Muscle layer of colon (tissue), 2 donors: ENCODE results near the gene KRABD2.

ENCODE experiments used
- H3K27ac ChIP-seq: one replicate; pipeline ENCODE4 v1.7.0; 2013; ENCODE audit warnings: low read depth, mild to moderate bottlenecking, low read length, moderate library complexity
- H3K27me3 ChIP-seq, 2 donors: one replicate each; pipeline ENCODE4 v1.7.0; 2013; ENCODE audit warnings: low read length in 2 of 2, mild to moderate bottlenecking in 2 of 2; ENCODE audit not compliant: insufficient read depth in 2 of 2, control insufficient read depth in 1 of 2
- H3K36me3 ChIP-seq: one replicate; pipeline ENCODE4 v1.7.0; 2013; ENCODE audit warnings: mild to moderate bottlenecking, low read length; ENCODE audit not compliant: insufficient read depth
- H3K4me1 ChIP-seq: one replicate; pipeline ENCODE4 v1.7.0; 2013; ENCODE audit warnings: mild to moderate bottlenecking, low read length; ENCODE audit not compliant: insufficient read depth
- H3K4me3 ChIP-seq, 2 donors: one replicate each; pipeline ENCODE4 v1.7.0; 2013; ENCODE audit warnings: low read length in 2 of 2, low read depth in 1 of 2, mild to moderate bottlenecking in 1 of 2, moderate library complexity in 1 of 2
- H3K9ac ChIP-seq: one replicate; pipeline ENCODE4 v1.7.0; 2013; ENCODE audit warnings: low read length
- H3K9me3 ChIP-seq: one replicate; pipeline ENCODE4 v1.7.0; 2013; ENCODE audit warnings: mild to moderate bottlenecking, low read length
- donor health status: abdominal sarcoma.
- donor health status: Adenocarcinoma of cecum.

The KRABD2 gene

GRCh38 chr17:8332688-8333087, 43.8 kb downstream of the KRABD2 start:
- Histone ChIP-seq H3K9ac (no peak overlapping the region), H3K4me3 (no peak overlapping the region), H3K36me3 (no peaks in the 10 kb centered on the region), H3K9me3 (no peaks in the 10 kb centered on the region), H3K27ac (no peak overlapping the region), H3K27me3 (no peaks in the 10 kb centered on the region), H3K4me1 (no peaks in the 10 kb centered on the region)

GRCh38 chr17:8332128-8332527, 44.4 kb downstream of the KRABD2 start:
- Histone ChIP-seq H3K27ac (no peak overlapping the region), H3K27me3 (peaks cover 0 to 5% of the 10 kb centered on the region in 2 donors), H3K4me1 (no peaks in the 10 kb centered on the region), H3K9me3 (no peaks in the 10 kb centered on the region), H3K9ac (no peak overlapping the region), H3K4me3 (no peak overlapping the region), H3K36me3 (no peaks in the 10 kb centered on the region)

GRCh38 chr17:8327303-8327649, 49.2 kb downstream of the KRABD2 start:
- no peak overlapping the region for H3K27ac ChIP-seq
- no peaks in the 10 kb centered on the region for H3K36me3 ChIP-seq
- H3K27me3 ChIP-seq: peaks cover 0 to 30% of the 10 kb centered on the region in 2 donors
- H3K9ac ChIP-seq: peak overlapping the region; percentile 20
- no peaks in the 10 kb centered on the region for H3K9me3 ChIP-seq
- no peaks in the 10 kb centered on the region for H3K4me1 ChIP-seq
- H3K4me3 ChIP-seq: peak overlapping the region; percentile 42 to 58
